ENCODE data around the gene LSM3. TPM values are rescaled to one million over a fixed set of nuclear protein-coding genes. Genes with fewer than 3 reads are reported as not detected.

Gene LSM3
- total RNA-seq, 2 donors from 2014 or later, result 12.4 to 16.4 TPM

DNA sequence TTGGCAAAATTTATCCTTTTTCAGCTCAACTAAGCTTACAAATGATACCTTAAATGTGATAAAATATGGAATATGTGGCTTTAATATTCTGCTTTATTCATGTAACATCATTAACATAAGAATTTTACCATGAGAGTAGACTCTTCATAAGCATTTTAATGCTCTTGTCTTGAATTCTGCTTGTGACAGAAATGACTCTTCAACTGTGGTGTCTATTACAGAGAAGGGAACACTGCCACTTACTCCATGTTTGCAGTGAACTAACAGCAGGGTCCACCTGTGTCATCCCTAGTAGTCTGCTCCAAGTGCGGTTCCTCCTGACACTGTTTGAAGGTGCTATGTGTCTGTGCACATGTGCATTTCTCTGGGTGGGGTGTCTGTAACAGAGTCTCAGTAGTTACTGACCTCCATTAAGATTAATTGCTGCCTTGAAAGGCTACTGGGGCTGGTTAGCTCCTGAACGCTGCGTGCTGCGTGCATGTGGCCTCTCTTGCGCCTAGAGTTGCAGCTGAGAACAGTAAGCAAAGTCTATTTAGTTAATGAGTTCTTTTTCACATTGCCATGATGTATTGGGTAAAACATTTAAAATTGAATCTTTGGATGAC lies 8.3 kb downstream of the LSM3 start:
- Histone ChIP-seq H3K4me1 (no peaks in the 10 kb centered on the region), H3K4me3 (no peak overlapping the region), H3K9ac (ENCODE audit: low read depth in 2 of 2, low read length in 2 of 2) (no peak overlapping the region), H3K27ac (no peak overlapping the region), H3K9me3 (no peaks in the 10 kb centered on the region), H3K36me3 (peaks cover 13% of the 10 kb centered on the region), H3K27me3 (no peaks in the 10 kb centered on the region)
- intact Hi-C loops (cut with DNase I), result no loop called here
- TF ChIP-seq, protein P1, sequence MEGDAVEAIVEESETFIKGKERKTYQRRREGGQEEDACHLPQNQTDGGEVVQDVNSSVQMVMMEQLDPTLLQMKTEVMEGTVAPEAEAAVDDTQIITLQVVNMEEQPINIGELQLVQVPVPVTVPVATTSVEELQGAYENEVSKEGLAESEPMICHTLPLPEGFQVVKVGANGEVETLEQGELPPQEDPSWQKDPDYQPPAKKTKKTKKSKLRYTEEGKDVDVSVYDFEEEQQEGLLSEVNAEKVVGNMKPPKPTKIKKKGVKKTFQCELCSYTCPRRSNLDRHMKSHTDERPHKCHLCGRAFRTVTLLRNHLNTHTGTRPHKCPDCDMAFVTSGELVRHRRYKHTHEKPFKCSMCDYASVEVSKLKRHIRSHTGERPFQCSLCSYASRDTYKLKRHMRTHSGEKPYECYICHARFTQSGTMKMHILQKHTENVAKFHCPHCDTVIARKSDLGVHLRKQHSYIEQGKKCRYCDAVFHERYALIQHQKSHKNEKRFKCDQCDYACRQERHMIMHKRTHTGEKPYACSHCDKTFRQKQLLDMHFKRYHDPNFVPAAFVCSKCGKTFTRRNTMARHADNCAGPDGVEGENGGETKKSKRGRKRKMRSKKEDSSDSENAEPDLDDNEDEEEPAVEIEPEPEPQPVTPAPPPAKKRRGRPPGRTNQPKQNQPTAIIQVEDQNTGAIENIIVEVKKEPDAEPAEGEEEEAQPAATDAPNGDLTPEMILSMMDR (IDR thresholded peaks at IDR 0.05), result no peak
- DNase-seq, result no peak

DNA sequence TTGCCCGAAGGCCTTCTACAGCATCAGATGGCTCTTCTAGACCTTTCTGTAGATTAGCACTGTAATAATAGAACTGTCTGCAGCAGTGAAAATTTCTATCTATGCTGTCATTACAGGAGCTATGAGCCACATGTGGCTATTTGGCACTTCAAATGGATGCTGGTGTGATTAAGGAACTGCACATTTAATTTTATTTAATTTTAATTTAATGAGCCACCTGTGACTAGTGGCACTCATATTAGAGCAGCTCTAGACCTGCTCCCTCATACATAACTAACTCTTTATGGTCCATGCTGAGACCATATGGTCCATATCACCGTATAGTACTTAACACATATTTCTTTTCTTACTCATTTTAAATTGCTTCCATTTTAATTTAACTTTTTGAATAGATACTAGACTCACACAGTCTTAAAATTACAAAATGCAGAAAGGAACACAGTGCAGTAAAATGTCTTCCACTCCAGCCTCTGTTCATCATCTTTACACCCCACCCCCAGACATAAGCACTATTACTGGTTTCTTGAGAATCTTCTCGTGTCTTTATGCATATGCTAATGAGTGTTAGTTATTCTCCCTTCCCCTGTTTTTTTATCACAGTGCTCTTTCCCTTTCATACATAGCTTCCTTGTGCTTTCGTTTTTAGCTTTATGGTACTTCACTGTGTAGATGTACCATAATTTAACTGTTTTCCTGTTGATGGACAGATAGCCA lies 9.6 kb downstream of the LSM3 start:
- TF ChIP-seq, protein P1 (IDR thresholded peaks at IDR 0.05), result no peak
- no peaks in the 10 kb centered on the region for H3K4me1 ChIP-seq
- H3K36me3 ChIP-seq, result peaks cover 5% of the 10 kb centered on the region
- DNase-seq, result no peak
- no peaks in the 10 kb centered on the region for H3K9me3 ChIP-seq
- no peak overlapping the region for H3K9ac ChIP-seq (ENCODE audit: low read depth in 2 of 2, low read length in 2 of 2)
- H3K4me3 ChIP-seq, result no peak overlapping the region
- H3K27ac ChIP-seq, result no peak overlapping the region
- H3K27me3 ChIP-seq, result no peaks in the 10 kb centered on the region
- intact Hi-C loops (cut with DNase I), result no loop called here

DNA sequence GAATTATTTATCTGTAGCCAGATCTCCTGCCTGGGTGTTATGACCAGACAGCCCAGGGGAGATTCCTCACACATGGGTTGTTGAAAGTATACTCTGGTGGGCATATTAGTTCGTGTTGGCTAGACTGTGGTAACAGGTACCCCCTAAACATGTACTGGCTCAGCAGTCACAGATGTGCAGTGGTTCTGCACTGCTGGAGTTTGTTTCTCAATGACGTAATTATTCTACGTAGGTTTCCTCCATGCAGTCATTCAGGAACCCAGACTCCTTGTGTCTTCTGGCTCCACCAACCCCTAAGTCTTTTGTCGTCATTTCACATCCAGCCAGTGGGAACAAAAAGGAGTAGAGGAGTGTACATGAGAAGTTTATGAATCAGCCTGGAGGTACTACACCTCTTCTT lies 16.2 kb downstream of the LSM3 start:
- intact Hi-C loops (cut with DNase I), result no loop called here

DNA sequence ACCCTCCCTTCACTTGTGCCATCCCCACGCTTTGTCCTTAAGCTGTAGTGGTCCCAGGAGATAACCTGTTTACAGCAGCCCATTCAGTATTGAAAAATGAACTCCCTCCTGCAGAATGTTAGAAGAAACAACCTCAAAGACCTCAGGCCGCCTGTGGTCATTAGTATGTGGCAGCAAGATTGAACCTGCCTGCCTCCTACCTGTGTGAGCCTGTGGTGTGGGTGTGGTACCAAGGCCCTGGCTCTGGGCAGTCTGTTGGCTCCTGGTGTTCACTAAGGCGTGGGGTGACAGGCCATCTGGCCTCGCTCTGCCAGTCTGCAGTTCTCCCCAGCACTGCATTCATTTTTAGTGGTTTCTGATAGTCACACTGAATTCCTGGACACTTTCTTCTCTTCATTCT lies 21.0 kb downstream of the LSM3 start:
- TF ChIP-seq, protein P1 (IDR thresholded peaks at IDR 0.05), result no peak
- Histone ChIP-seq H3K27me3 (no peaks in the 10 kb centered on the region), H3K4me3 (no peak overlapping the region), H3K9me3 (no peaks in the 10 kb centered on the region), H3K36me3 (no peaks in the 10 kb centered on the region), H3K4me1 (no peaks in the 10 kb centered on the region), H3K9ac (ENCODE audit: low read depth in 2 of 2, low read length in 2 of 2) (no peak overlapping the region), H3K27ac (no peak overlapping the region)
- intact Hi-C loops (cut with DNase I), result no loop called here
- no peak for DNase-seq

More for the DNA sequence above, 16.2 kb downstream of the LSM3 start:
- Histone ChIP-seq H3K27me3 (no peaks in the 10 kb centered on the region), H3K36me3 (no peaks in the 10 kb centered on the region), H3K9me3 (no peaks in the 10 kb centered on the region), H3K9ac (ENCODE audit: low read depth in 2 of 2, low read length in 2 of 2) (no peak overlapping the region), H3K4me1 (no peaks in the 10 kb centered on the region), H3K27ac (no peak overlapping the region), H3K4me3 (no peak overlapping the region)
- DNase-seq, result no peak
- TF ChIP-seq, protein P1 (IDR thresholded peaks at IDR 0.05), result no peak

DNA sequence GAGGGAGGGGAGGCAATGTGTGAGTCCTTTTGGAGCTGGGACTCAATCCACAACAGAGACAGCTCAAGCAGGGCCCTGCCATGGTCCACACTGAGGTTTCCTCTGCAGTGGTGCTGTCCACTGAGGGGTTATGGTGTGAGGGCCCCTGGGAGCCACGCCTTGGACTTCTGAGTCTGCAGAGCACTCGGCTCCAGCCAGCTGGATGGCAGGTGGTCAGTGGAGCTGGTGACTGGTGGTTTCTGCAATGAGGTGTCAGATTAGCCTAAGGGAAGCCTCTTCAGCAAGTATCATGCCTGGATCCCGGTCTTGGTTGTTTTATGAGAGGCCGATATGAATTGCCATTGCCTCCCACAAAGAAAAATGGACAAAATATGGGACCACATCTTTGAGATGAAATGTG lies 21.7 kb downstream of the LSM3 start:
- no peak overlapping the region for H3K9ac ChIP-seq (ENCODE audit: low read depth in 2 of 2, low read length in 2 of 2)
- H3K9me3 ChIP-seq, result no peaks in the 10 kb centered on the region
- no peak overlapping the region for H3K27ac ChIP-seq
- DNase-seq, result no peak
- intact Hi-C loops (cut with DNase I), result no loop called here
- no peaks in the 10 kb centered on the region for H3K4me1 ChIP-seq
- no peaks in the 10 kb centered on the region for H3K36me3 ChIP-seq
- H3K4me3 ChIP-seq, result no peak overlapping the region
- TF ChIP-seq, protein P1 (IDR thresholded peaks at IDR 0.05), result no peak
- H3K27me3 ChIP-seq, result no peaks in the 10 kb centered on the region

Data from colonic mucosa (tissue), 4 donors.